ENCODE measurements around the gene MGAT4C. TPM values are rescaled to one million over a fixed set of nuclear protein-coding genes. Genes with fewer than 3 reads are reported as not detected.

The MGAT4C gene
- total and polyA plus RNA-seq, 2 experiments from 2014 or later = 4.5 to 4.7 TPM

DNA sequence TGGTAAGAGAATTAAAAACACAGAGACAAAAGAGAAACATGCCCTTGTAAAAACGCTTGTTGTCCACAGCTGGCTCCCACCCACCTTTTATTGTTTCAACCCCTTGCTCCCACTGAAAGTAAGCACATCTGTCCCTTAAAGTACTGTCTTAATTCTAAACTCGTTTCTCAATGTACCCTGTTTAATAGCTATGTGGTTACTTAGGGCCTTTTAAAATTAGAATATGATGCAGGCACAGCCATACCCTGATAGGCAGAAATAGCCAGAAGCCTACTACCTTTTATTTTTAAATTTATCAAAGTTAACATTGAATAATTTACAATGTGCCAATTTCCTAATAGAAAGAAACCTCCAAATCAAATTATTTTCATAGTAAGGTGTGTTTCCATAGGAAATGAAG is 4.0 kb upstream of the MGAT4C start:
- H3K79me2 ChIP-seq (replicated peaks; ENCODE audit: insufficient read depth) = no peaks in the 10 kb centered on the region
- H3K4me3 ChIP-seq = no peak overlapping the region
- no peaks in the 10 kb centered on the region for H3K27me3 ChIP-seq (ENCODE audit: insufficient read depth)
- DNase-seq (ENCODE audit: low spot score) (no peak), ATAC-seq (no peak)
- no peaks in the 10 kb centered on the region for H3K9me2 ChIP-seq (ENCODE audit: insufficient read depth)
- Mint-ChIP-seq H3K4me3 (no peak overlapping the region), H3K27ac (no peak overlapping the region), H3K9me3 (no peaks in the 10 kb centered on the region), H3K27me3 (ENCODE audit: insufficient read depth, low read depth, poor library complexity) (peaks cover 2% of the 10 kb centered on the region), H3K36me3 (ENCODE audit: low read depth) (peaks cover 2% of the 10 kb centered on the region; the same call in 2 of the 3 replicates), H3K4me1 (peaks cover 40% of the 10 kb centered on the region)
- peaks cover 26% of the 10 kb centered on the region for H3K4me1 ChIP-seq (ENCODE audit: insufficient read depth)
- H2AFZ ChIP-seq = no peak overlapping the region
- no peaks in the 10 kb centered on the region for H3F3A ChIP-seq (replicated peaks; ENCODE audit: low read depth)
- H3K27ac ChIP-seq (ENCODE audit: low read depth) = no peak overlapping the region
- no peaks in the 10 kb centered on the region for H3K36me3 ChIP-seq (ENCODE audit: insufficient read depth)
- no peak overlapping the region for H3K4me2 ChIP-seq
- TF ChIP-seq, protein P1, sequence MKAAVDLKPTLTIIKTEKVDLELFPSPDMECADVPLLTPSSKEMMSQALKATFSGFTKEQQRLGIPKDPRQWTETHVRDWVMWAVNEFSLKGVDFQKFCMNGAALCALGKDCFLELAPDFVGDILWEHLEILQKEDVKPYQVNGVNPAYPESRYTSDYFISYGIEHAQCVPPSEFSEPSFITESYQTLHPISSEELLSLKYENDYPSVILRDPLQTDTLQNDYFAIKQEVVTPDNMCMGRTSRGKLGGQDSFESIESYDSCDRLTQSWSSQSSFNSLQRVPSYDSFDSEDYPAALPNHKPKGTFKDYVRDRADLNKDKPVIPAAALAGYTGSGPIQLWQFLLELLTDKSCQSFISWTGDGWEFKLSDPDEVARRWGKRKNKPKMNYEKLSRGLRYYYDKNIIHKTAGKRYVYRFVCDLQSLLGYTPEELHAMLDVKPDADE (IDR thresholded peaks at IDR 0.05) = no peak
- no peak for TF ChIP-seq STAT1 (IDR thresholded peaks at IDR 0.05; ENCODE audit: unreplicated experiment)
- TF ChIP-seq JUNB (IDR thresholded peaks at IDR 0.05; ENCODE audit: unreplicated experiment) = no peak
- H4K20me1 ChIP-seq (replicated peaks; ENCODE audit: insufficient read depth) = no peaks in the 10 kb centered on the region

GRCh38 chr12:86257134-86257533 is 943 bp upstream of the MGAT4C start:
- Histone ChIP-seq H3K4me1 (ENCODE audit: insufficient read depth) (peaks cover 8% of the 10 kb centered on the region), H3K4me3 (no peak overlapping the region), H3K9me2 (ENCODE audit: insufficient read depth) (no peaks in the 10 kb centered on the region), H3K79me2 (replicated peaks; ENCODE audit: insufficient read depth) (no peaks in the 10 kb centered on the region), H3F3A (replicated peaks; ENCODE audit: low read depth) (no peaks in the 10 kb centered on the region), H3K36me3 (ENCODE audit: insufficient read depth) (no peaks in the 10 kb centered on the region), H3K27ac (ENCODE audit: low read depth) (no peak overlapping the region), H2AFZ (no peak overlapping the region), H3K27me3 (ENCODE audit: insufficient read depth) (no peaks in the 10 kb centered on the region), H3K4me2 (no peak overlapping the region), H4K20me1 (replicated peaks; ENCODE audit: insufficient read depth) (no peaks in the 10 kb centered on the region)
- Mint-ChIP-seq H3K4me1 (peaks cover 32% of the 10 kb centered on the region), H3K36me3 (ENCODE audit: low read depth) (no peaks in the 10 kb centered on the region), H3K27me3 (ENCODE audit: insufficient read depth, low read depth, poor library complexity) (peaks cover 2% of the 10 kb centered on the region), H3K4me3 (no peak overlapping the region), H3K27ac (peak overlapping the region; percentile 57; the same call in 1 of the 2 replicates), H3K9me3 (no peaks in the 10 kb centered on the region)
- no peak for TF ChIP-seq JUNB (IDR thresholded peaks at IDR 0.05; ENCODE audit: unreplicated experiment)
- no peak for TF ChIP-seq CREB1 (CRISPR knock-in tag; IDR thresholded peaks at IDR 0.05; ENCODE audit: low read depth)
- TF ChIP-seq, protein P1 (IDR thresholded peaks at IDR 0.05) = no peak
- no peak for TF ChIP-seq ZNF462 (CRISPR knock-in tag; IDR thresholded peaks at IDR 0.05)
- TF ChIP-seq, protein P2, sequence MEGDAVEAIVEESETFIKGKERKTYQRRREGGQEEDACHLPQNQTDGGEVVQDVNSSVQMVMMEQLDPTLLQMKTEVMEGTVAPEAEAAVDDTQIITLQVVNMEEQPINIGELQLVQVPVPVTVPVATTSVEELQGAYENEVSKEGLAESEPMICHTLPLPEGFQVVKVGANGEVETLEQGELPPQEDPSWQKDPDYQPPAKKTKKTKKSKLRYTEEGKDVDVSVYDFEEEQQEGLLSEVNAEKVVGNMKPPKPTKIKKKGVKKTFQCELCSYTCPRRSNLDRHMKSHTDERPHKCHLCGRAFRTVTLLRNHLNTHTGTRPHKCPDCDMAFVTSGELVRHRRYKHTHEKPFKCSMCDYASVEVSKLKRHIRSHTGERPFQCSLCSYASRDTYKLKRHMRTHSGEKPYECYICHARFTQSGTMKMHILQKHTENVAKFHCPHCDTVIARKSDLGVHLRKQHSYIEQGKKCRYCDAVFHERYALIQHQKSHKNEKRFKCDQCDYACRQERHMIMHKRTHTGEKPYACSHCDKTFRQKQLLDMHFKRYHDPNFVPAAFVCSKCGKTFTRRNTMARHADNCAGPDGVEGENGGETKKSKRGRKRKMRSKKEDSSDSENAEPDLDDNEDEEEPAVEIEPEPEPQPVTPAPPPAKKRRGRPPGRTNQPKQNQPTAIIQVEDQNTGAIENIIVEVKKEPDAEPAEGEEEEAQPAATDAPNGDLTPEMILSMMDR (conservative IDR thresholded peaks at IDR 0.05; ENCODE audit: low read depth in 2 of 2) = no peak
- no peak for TF ChIP-seq STAT1 (IDR thresholded peaks at IDR 0.05; ENCODE audit: unreplicated experiment)
- no peak for TF ChIP-seq POLR2AphosphoS5 (IDR thresholded peaks at IDR 0.05; ENCODE audit: low read depth)
- TF ChIP-seq ZNF114 (CRISPR knock-in tag; IDR thresholded peaks at IDR 0.05) = no peak
- no peak for TF ChIP-seq NANOG (IDR thresholded peaks at IDR 0.05; ENCODE audit: borderline replicate concordance)
- TF ChIP-seq EZH2phosphoT487 (IDR thresholded peaks at IDR 0.05; ENCODE audit: unreplicated experiment) = no peak
- peak; percentile 22; the same call in 1 of the 3 replicates for ATAC-seq
- DNase-seq (ENCODE audit: low spot score) = no peak

Measured in GM23338 (cell line).